Stimulated activated CD4-positive, alpha-beta T cell treated with anti-CD3 and anti-CD28 coated beads, Interleukin-4, amount 100 ng/mL, for 48 hours (primary cell): ENCODE measurements around the gene PNLIPRP3.
"Not testable (repeated sequence)": the region's sequence is repeated elsewhere in the genome, so short reads cannot be mapped to it uniquely, and the experiment has no call there.

Source experiments
- DNase-seq, 2 donors: peaks; one replicate each; pipeline ENCODE4 v3.0.0-alpha.2; 2020; ENCODE audit warnings: low read depth in 2 of 2

Gene PNLIPRP3

GRCh38 chr10:116427671-116428070 lies at the start of gene PNLIPRP3:
PNLIPRP3 (plus strand) TSS chr10:116427847; CDS start chr10:116428013, 166 bp downstream.
- no peak for DNase-seq

GRCh38 chr10:116382290-116382689 lies 45.4 kb upstream of the PNLIPRP3 start:
- DNase-seq = no peak

- no peak for DNase-seq
Measured at GRCh38 chr10:116385311-116385710, 42.3 kb upstream of the PNLIPRP3 start.

GRCh38 chr10:116385994-116386809 lies 41.4 kb upstream of the PNLIPRP3 start:
- no peak for DNase-seq

GRCh38 chr10:116393246-116393831 lies 34.3 kb upstream of the PNLIPRP3 start:
- not testable (repeated sequence) for DNase-seq

- no peak for DNase-seq
Measured at GRCh38 chr10:116395223-116395985, 32.2 kb upstream of the PNLIPRP3 start.

GRCh38 chr10:116398224-116398623 lies 29.4 kb upstream of the PNLIPRP3 start:
- no peak for DNase-seq

GRCh38 chr10:116402858-116403257 lies 24.8 kb upstream of the PNLIPRP3 start:
- no peak for DNase-seq

- DNase-seq = no peak
Measured at GRCh38 chr10:116403740-116404250, 23.9 kb upstream of the PNLIPRP3 start.

GRCh38 chr10:116408719-116409118 lies 18.9 kb upstream of the PNLIPRP3 start:
- no peak for DNase-seq

GRCh38 chr10:116410351-116410750 lies 17.3 kb upstream of the PNLIPRP3 start:
- no peak for DNase-seq

- no peak for DNase-seq
Measured at GRCh38 chr10:116417821-116418220, 9.8 kb upstream of the PNLIPRP3 start.

GRCh38 chr10:116418389-116418788 lies 9.3 kb upstream of the PNLIPRP3 start:
- no peak for DNase-seq

GRCh38 chr10:116421815-116422214 lies 5.8 kb upstream of the PNLIPRP3 start:
- DNase-seq = no peak

- DNase-seq = no peak
Measured at GRCh38 chr10:116429288-116429977, 1.8 kb downstream of the PNLIPRP3 start.

GRCh38 chr10:116430288-116430687 lies 2.6 kb downstream of the PNLIPRP3 start:
- no peak for DNase-seq

GRCh38 chr10:116431598-116431997 lies 4.0 kb downstream of the PNLIPRP3 start:
- DNase-seq = no peak

GRCh38 chr10:116437076-116437692 lies 9.5 kb downstream of the PNLIPRP3 start:
- no peak for DNase-seq

GRCh38 chr10:116440330-116441030 lies 12.8 kb downstream of the PNLIPRP3 start:
- no peak for DNase-seq

GRCh38 chr10:116444527-116445142 lies 17.0 kb downstream of the PNLIPRP3 start:
- DNase-seq = no peak
